ENCODE data around the gene RPIA. TPM values are rescaled to one million over a fixed set of nuclear protein-coding genes. Genes with fewer than 3 reads are reported as not detected.

The RPIA gene
- total and polyA plus RNA-seq, 2 of the 13 experiments (the other 11 are each of a cell fraction or from before 2014, with no cell fraction given): 13.3 to 23.9 TPM

DNA sequence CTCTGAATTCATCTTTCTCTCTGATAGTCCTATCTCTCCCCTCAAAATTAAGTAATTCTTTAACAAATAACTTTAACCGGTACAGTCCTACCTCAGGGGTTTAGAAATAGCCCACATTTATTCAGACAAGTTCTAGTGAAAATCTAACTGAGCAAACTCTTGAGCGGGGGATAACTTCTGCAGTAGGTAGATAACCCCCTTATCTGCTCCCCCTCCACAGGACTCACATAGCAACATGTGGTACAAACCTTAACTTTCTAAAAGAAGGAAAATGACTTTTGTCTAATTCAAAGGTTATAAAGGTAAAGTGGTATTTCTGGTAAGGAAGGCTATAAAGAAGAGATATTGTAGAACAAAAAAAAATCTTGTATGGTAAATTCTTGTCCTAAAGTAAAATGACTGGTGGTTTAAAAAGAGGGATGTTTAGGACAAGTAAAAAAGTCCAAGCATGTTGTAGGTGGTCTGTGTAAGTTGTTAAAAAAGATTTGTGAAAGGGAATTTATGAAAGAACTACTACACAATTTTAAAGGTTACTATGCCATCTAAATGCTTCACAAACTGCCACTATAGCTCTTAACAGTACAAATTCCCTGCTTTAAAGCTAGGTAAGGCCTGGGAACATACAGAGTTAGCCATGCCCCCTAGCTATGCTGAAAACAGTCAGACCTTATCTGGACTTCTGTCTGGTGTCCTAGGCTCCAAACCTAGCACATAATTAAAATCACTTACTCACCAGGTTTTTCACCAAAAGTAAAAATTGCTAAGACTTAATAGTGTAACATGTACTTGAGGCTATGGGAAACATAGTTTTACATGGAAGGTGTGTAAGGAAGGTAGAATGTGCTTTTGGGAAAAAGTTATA is 8.1 kb upstream of the RPIA start:
- 35% methylated on average over 2 of the region's 2 CpGs for WGBS (ENCODE audit: low lambda C conversion rate)
- in situ Hi-C loops (cut with HindIII; ENCODE audit: extremely low pct_ligation_motif_present, low pct_unique_long_range_greater_than_20kb): no loop called here
- CTCF ChIA-PET (ENCODE audit: low intra/inter-chr PET ratio, low total read pairs): no interaction called here

More for the DNA sequence above, 8.1 kb upstream of the RPIA start:
- BruUV-seq (replicated peaks): no TSS peak
- no peak overlapping the region for H3K27ac ChIP-seq (ENCODE audit: extremely low read length, insufficient read depth, low read length)
- no peaks in the 10 kb centered on the region for H3K79me2 ChIP-seq (ENCODE audit: insufficient read depth, low read length)
- POLR2A ChIA-PET: no interaction called here
- peaks cover 34% of the 10 kb centered on the region for H3K4me1 ChIP-seq (ENCODE audit: insufficient read depth, low read length)
- no peaks in the 10 kb centered on the region for H3K36me3 ChIP-seq (replicated peaks in 1 of 2; ENCODE audit: control insufficient read depth in 1 of 2, insufficient read depth in 2 of 2, low read length in 2 of 2)
- ATAC-seq (no peak), FAIRE-seq (no peak), DNase-seq (ENCODE audit: low spot score) (no peak)
- intact Hi-C loops (cut with micrococcal nuclease; ENCODE audit: unreplicated experiment): no loop called here
- no peak overlapping the region for H3K4me2 ChIP-seq (ENCODE audit: low read depth, low read length)
- no peaks in the 10 kb centered on the region for H3K27me3 ChIP-seq (ENCODE audit: control insufficient read depth in 1 of 2, insufficient read depth in 2 of 2, low read length in 2 of 2)
- no peaks in the 10 kb centered on the region for H4K20me1 ChIP-seq (ENCODE audit: insufficient read depth, low read length)
- no peak overlapping the region for H3K4me3 ChIP-seq (replicated peaks in 1 of 3; ENCODE audit: insufficient read depth in 1 of 3, low read depth in 2 of 3, low read length in 3 of 3)
- no peak overlapping the region for H3K9ac ChIP-seq (ENCODE audit: insufficient read depth, low read depth, low read length)
- no peak overlapping the region for H2AFZ ChIP-seq (ENCODE audit: low read length)
- H3K9me3 ChIP-seq (ENCODE audit: low read length): peaks cover 39% of the 10 kb centered on the region
- peak; percentile 65; the same call in 1 of the 2 replicates for TF ChIP-seq TOPORS (CRISPR knock-in tag; IDR thresholded peaks at IDR 0.05)
- peak; percentile 99 for TF ChIP-seq ZNF724P (CRISPR knock-in tag; IDR thresholded peaks at IDR 0.05; ENCODE audit: borderline replicate concordance)
- TF ChIP-seq, protein P1, sequence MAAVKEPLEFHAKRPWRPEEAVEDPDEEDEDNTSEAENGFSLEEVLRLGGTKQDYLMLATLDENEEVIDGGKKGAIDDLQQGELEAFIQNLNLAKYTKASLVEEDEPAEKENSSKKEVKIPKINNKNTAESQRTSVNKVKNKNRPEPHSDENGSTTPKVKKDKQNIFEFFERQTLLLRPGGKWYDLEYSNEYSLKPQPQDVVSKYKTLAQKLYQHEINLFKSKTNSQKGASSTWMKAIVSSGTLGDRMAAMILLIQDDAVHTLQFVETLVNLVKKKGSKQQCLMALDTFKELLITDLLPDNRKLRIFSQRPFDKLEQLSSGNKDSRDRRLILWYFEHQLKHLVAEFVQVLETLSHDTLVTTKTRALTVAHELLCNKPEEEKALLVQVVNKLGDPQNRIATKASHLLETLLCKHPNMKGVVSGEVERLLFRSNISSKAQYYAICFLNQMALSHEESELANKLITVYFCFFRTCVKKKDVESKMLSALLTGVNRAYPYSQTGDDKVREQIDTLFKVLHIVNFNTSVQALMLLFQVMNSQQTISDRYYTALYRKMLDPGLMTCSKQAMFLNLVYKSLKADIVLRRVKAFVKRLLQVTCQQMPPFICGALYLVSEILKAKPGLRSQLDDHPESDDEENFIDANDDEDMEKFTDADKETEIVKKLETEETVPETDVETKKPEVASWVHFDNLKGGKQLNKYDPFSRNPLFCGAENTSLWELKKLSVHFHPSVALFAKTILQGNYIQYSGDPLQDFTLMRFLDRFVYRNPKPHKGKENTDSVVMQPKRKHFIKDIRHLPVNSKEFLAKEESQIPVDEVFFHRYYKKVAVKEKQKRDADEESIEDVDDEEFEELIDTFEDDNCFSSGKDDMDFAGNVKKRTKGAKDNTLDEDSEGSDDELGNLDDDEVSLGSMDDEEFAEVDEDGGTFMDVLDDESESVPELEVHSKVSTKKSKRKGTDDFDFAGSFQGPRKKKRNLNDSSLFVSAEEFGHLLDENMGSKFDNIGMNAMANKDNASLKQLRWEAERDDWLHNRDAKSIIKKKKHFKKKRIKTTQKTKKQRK (IDR thresholded peaks at IDR 0.05; ENCODE audit: low read length): peak; percentile 50; the same call in 1 of the 2 replicates
- TF ChIP-seq ZFP36 (IDR thresholded peaks at IDR 0.05; ENCODE audit: borderline replicate concordance, low read depth, low read length, partially characterized antibody): peak; percentile 90
- no peak for TF ChIP-seq KLF15 (CRISPR knock-in tag; IDR thresholded peaks at IDR 0.05; ENCODE audit: borderline replicate concordance)
- TF ChIP-seq ZNF280D (CRISPR knock-in tag; IDR thresholded peaks at IDR 0.05): peak; percentile 96

All from HepG2 (cell line).